OCI-LY1 (cell line): ENCODE results near the gene UTP15.

Experiments
- EZH2 ChIP-seq: fragments of 200-600 bp; sonication (generic), shearing (Covaris generic); IDR thresholded peaks from 2 replicates; pipeline ENCODE4 v1.8.0; 2017; ENCODE audit warnings: borderline replicate concordance, mixed run types, mild to moderate bottlenecking, antibody characterized with exemption, low read length, moderate library complexity, mixed read lengths
- TF ChIP-seq, protein P1 (sequence below): fragments of 200-600 bp; sonication (generic), shearing (Covaris generic); IDR thresholded peaks from 2 replicates; pipeline ENCODE4 v1.5.1; 2017; ENCODE audit warnings: mild to moderate bottlenecking, antibody characterized with exemption, low read length, moderate library complexity, mixed read lengths

GRCh38 chr5:73582285-73583145 lies 17.0 kb downstream of the UTP15 start:
- TF ChIP-seq, protein P1, sequence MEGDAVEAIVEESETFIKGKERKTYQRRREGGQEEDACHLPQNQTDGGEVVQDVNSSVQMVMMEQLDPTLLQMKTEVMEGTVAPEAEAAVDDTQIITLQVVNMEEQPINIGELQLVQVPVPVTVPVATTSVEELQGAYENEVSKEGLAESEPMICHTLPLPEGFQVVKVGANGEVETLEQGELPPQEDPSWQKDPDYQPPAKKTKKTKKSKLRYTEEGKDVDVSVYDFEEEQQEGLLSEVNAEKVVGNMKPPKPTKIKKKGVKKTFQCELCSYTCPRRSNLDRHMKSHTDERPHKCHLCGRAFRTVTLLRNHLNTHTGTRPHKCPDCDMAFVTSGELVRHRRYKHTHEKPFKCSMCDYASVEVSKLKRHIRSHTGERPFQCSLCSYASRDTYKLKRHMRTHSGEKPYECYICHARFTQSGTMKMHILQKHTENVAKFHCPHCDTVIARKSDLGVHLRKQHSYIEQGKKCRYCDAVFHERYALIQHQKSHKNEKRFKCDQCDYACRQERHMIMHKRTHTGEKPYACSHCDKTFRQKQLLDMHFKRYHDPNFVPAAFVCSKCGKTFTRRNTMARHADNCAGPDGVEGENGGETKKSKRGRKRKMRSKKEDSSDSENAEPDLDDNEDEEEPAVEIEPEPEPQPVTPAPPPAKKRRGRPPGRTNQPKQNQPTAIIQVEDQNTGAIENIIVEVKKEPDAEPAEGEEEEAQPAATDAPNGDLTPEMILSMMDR = no peak
- no peak for TF ChIP-seq EZH2
